NCI-H1694 (cell line): Measurements from ENCODE around the gene SPRED3.

Experiments
- DNase-seq: peaks from one replicate; lab custom pipeline; 2025; lab: John Stamatoyannopoulos, UW

Gene SPRED3

GRCh38 chr19:38373907-38374331 is 14.6 kb upstream of the SPRED3 start:
- DNase-seq: no peak

GRCh38 chr19:38374332-38375097 is 14.0 kb upstream of the SPRED3 start, which contains the start of gene PSMD8:
PSMD8 (plus strand) TSS chr19:38374571; CDS start chr19:38374602, 31 bp downstream.
- peak; percentile 99 for DNase-seq

DNA sequence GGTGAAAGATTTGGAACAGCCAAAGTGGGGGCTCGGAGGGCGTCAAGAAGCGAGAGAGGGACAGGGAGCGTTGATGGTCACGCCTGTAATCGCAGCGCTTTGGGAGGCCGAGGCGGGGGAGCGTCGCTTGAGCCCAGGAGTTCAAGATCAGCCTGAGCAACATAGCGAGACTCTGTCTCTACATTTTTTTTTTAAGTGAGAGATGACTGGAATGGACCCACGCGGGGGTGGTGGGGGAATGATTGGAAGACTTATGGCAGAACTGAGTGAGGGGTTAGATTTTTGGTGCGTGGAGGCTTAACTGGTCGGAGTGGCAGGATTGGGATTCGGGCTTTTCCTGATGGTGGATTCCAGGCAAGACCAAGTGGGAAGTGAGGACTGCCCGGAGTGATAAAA is 13.4 kb upstream of the SPRED3 start:
- DNase-seq: no peak

DNA sequence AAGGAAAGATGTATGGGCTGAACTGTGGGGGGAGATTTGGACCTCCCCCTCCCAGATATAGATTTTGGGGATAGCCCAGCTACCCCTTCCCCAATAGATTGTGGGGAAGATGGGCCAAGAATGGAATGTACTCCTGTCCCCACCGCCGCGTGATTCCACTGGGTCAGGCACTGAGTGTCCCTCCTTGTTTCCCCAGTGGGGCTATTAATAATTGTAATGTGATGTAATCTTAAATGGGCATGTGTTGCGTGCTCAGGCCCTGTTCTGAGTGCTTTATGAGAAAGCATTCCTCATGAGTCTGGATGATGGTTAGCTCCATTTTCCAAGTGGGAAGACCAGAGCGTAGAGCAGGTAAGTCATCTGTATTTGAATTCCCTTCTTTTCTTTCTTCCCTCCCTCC is 12.7 kb upstream of the SPRED3 start:
- no peak for DNase-seq

DNA sequence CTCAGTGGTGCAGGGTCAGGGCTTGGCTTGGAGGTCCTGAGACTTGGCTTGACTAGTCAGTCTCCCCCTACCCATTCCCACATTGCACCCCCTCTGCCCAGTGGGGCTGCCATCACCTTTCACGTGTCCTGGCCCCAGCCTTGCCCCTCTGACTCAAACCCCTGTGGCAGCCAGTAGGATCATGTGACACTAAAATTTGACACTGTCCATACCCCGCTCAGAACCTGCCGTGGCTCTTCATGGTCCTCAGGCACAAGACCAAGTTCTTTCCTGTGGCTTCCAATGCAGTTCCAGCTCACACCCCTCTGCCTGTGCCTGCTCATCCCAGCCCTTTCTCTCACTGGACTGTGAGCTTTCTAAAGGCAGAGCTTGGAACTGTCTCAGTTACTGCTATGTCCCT is 11.9 kb upstream of the SPRED3 start:
- no peak for DNase-seq

DNA sequence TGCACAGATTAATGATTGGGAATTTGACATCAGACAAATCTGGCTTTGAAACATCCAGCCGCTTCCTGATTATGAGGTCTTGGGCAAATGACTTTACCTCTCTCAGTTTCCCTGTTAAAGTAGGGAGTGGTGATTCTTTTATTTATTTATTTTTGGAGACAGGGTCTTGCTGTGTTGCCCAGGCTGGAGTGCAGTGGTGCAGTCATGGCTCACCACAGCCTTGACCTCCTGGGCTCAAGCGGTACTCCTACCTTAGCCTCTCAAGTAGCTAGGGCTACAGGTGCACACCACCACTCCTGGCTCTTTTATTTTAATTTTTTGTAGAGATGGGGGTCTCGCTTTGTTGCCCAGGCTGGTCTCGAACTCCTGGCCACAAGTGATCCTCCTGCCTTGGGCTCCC is 11.4 kb upstream of the SPRED3 start:
- no peak for DNase-seq

- no peak for DNase-seq
Measured at GRCh38 chr19:38378866-38379265, 9.6 kb upstream of the SPRED3 start.

DNA sequence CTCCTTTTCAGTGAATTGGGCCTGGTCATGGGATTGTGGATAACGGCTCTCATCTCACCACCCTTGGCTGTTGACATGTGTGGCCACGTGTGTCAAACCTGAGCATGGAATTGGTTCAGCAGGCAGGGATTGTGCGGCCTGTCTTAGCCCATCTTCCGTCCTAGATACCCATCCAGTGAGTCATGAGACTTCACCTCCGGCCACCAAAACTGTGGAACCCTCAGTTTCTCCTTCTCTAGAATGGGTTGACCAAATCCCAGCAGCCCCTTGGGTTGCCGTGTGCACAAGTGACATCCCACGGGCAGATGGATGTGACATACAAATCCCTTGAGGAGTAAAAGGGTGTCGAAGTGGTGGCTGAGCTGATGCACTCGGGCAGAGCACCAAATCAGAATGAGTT is 7.4 kb upstream of the SPRED3 start:
- DNase-seq: no peak

GRCh38 chr19:38383184-38383583 is 5.3 kb upstream of the SPRED3 start:
- DNase-seq: no peak

DNA sequence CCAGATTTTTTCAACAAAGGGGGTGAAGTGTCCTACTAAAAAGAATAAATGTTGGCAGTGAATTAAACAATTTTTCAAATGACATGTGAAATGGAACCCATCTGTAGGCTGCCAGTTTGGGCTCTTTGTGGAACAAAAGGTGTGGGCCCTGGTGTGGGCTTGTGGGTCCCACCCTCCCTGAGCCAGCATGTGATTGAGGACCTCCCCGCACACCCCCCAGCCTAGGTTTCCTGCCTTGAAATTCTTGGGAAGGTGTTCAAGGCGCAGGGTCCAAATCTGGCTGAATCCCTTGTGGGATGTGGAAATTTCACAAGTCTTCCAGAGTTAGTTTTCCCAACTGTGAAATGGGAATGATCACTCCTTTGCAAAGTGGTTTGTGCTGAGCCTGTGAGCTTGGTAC is 4.8 kb upstream of the SPRED3 start:
- no peak for DNase-seq

DNA sequence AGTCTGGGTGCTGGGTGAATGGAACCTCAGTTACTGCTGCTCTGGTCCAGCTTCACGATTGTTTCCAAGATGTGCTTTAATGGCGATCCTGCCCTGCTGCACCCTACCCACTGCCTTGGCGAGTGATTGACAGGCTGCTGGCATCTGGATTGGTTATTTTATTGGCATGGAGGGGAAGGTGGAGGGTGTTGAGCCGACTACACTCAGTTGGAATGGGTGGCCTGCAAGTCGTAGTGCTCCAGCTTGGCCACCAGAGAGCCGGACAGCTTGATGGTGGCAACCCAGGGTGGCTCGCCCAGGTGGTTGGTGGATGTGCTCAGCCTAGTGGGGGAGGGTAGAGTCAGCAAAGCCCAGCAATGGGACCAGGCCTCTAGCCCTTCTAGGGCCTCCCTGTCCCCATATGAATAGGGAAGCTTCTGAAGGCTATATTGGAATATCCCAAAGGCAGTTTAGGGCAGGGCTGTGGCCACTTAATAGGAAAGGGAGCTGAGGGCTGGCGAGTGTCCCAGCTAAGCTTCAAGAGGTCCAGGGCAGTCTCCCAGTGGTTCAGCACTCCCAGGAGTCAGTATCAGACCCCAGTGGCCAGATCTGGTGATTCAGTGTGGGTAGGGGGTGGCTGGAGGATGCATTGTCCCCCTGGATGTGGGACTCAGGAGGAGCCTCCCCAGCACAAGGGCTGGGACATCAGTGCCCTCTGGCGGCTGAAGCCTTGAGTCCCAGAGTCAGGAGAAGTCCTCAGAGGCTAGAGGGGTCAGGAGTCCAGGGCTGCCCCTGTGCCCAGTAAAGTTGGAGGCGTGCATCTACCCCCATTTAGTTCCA is 4.1 kb upstream of the SPRED3 start:
- no peak for DNase-seq

GRCh38 chr19:38385057-38385803 is 3.3 kb upstream of the SPRED3 start:
- DNase-seq: no peak

DNA sequence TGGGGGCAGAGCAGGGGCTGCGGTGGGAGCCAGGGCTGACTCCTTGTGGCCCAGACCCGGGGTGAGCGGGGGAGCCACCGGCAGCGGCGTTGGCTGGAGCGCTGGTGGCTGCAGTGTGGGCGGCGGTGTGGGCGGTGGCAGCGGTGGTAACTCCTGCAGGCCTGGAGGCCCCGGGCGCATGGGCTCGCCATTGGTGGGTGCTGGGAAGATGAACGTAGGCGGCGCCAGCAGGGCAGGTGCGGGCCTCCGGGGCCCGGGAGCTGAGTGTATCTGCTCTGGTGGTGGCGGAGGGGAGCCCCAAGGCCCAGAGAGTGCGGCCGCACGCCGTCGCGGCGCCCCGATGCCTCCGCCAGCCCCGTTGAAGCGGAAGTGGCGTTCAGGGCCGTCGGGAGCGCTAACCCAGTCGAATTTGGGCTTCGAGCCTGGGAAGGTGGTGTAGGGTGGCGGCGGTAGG is 2.7 kb upstream of the SPRED3 start:
- no peak for DNase-seq

DNA sequence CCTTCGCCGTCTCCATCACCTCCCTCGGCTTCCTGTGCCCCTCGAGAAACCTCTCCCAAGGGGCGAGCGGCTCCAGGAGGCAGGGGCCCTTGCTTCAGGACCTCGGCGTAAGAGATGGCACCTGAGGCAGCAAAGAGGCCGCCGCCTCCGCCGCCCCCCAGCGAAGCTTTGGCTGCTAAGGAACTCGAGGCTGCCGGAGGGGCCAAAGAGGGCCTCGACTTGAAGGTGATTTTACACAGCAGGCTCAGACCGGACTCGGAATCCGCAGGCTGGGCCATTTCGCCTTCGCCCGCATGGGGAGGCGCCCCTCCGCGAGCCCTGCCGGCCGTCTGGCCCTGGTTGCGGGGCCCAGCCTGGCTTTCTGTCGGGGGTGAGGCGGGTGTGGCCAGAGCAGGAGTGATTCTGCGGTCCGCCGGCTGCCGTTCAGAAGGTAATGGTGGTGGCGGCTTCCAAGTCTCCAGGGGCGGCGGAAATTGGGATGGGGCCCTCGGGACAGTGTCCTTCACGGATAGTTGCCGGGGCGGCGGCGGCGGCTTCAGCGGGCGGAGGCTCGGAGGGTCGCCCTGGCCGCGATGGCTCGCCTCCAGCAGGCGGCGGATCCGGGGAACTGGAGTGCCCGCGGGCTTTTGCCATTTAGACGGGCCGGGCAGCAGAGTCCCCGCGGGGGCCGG is 2.1 kb upstream of the SPRED3 start:
- DNase-seq: no peak

GRCh38 chr19:38386971-38387549 is 1.4 kb upstream of the SPRED3 start:
- no peak for DNase-seq

DNA sequence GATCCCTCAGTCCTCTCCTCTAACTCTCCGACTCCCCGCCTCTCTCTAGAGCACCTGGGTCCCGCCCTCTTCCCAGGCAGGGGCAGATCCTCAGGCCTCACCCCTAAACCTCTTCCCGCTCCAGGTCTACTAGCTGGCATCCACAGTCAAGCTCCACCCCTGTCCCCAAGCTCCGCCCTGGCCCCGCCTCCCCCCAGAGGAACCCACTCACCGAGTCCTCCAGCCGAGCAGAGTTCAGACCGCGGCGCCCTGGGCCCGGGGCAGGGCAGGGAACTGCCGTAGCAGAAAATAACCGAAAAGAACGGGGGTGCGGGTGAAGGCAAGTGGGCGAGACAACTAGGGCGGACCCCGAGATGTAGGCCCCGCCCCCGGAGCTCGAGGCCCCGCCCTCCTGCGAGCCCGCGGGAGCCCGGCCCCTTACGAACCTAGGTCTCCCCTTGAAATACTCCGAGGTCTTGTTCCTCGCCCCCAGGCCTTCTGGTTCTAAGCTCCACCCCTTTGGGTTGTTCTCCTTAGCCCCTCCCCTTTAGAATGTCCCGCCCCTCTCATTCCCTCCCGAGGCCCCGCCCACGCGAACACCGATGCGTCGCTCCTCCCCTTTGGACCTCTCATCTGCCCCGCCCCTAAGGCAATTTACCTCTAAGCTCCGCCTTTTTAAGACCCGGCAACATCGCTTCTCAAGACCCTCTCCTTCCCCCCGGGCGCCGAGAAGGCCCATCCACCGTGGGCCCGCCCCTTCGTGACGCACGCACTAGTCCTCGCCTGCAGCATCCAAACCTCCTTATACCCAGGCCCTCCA is 748 bp upstream of the SPRED3 start, which contains the start of gene GGN:
TSS of gene GGN (minus strand) at position 485 of the 799 bp plus-strand sequence. CDS start 773 bp downstream, outside the sequence.
- DNase-seq: peak; percentile 61

- DNase-seq: no peak
Measured at GRCh38 chr19:38389101-38389925, 816 bp downstream of the SPRED3 start.

- DNase-seq: no peak
Measured at GRCh38 chr19:38389957-38390924, 1.7 kb downstream of the SPRED3 start.
